Pancreas (tissue), 10 donors: ENCODE results near the gene KSR2. TPM values are rescaled to one million over a fixed set of nuclear protein-coding genes. Genes with fewer than 3 reads are reported as not detected.

Source experiments
- ATAC-seq, 4 donors: fragments of 200-7000 bp; cut with Tn5 transposase; one replicate each; pipeline versions ENCODE4 v1.8.0 to v1.9.1; 2020; ENCODE audit warnings: mild to moderate bottlenecking in 4 of 4, moderate library complexity in 4 of 4
- DNase-seq, 6 donors: peaks; one replicate each; pipeline ENCODE4 v3.0.0-alpha.2; 2020
- FAIRE-seq: peaks from 2 replicates; lab custom pipeline; 2012; peaks lifted over from hg19 to GRCh38; lab: Jason Lieb, UNC
- H3K27ac ChIP-seq, 4 donors: fragments of 200-600 bp; sonication (generic); 1 replicate in 3 of 4; 2 replicates in 1 of 4; pipeline versions ENCODE4 v1.5.0 to v1.8.0; 2020
- H3K27me3 ChIP-seq, 4 donors: fragments of 200-600 bp; one replicate each; pipeline ENCODE4 v1.8.0; 2021
- H3K36me3 ChIP-seq, 3 donors: fragments of 200-600 bp; sonication (generic) in 1 of 3; one replicate each; pipeline versions ENCODE4 v1.5.0 to v1.8.0; 2020 to 2021
- H3K4me1 ChIP-seq, 3 donors: fragments of 200-600 bp; one replicate each; pipeline ENCODE4 v1.8.0; 2021
- H3K4me3 ChIP-seq, 4 donors: fragments of 200-600 bp; sonication (generic) in 2 of 4; one replicate each; pipeline versions ENCODE4 v1.5.0 to v1.8.0; 2020 to 2021
- H3K9me3 ChIP-seq, 4 donors: fragments of 200-600 bp; one replicate each; pipeline ENCODE4 v1.8.0; 2021
- CTCF ChIP-seq, 4 donors: fragments of 200-600 bp; sonication (generic) in 3 of 4; IDR thresholded peaks; one replicate each; pipeline versions ENCODE4 v1.5.0 to v1.8.0; 2021; ENCODE audit warnings: antibody characterized with exemption in 4 of 4
- WGBS, 2 donors: extraction: QIAGEN DNeasy Blood & Tissue Kit; methylation state at CpG; one replicate each; pipeline ENCODE4 v1.1.7; 2013; 5-methylcytosine and 5-hydroxymethylcytosine counted together
- intact Hi-C, 3 donors: fragments of 100-400 bp; cut with DNase I; formaldehyde crosslinking; loops; one replicate each; pipeline versions ENCODE4 v1.11.1 to v1.14.2; 2022
- polyA plus RNA-seq, 2 donors: library from polyadenylated mRNA; stranded (reverse); fragments of 200-250 nt; gene quantifications; one replicate each; pipeline ENCODE4 v1.2.3, GENCODE V29; 2013
- total RNA-seq, 6 donors: library from RNA; stranded (reverse); fragmentation: NEBNext Ultra II Directional in 4 of 6; extraction: Animal tissue kit (Norgen Biotek cat#: 25700) in 4 of 6; gene quantifications; one replicate each; pipeline versions ENCODE4 v1.2.1 to v1.2.4, GENCODE V29; 2021 to 2023
- donor health status: healthy with polysubstance abuse.
- donor health status: DM: no; HTN: no; CAD: no; lungs with moderate emphysema.
- donor health status: DM: no; HTN: no; CAD: no.
- donor health status: control.
- donor health status: control.
- donor health status: Bipolar disorder and iron deficiency.
- donor health status: DM: yes; HTN: yes; CAD: no.
- donor health status: DM: no; HTN: no; CAD: no.
- donor health status: DM: no; HTN: no; CAD: no.
- donor health status: DM: yes; HTN: yes; CAD: no.

The KSR2 gene
- total and polyA plus RNA-seq, 8 donors = 0.68 to 1.8 (median 1.3) TPM

- no peak for DNase-seq
- no peak for ATAC-seq
- no peaks in the 10 kb centered on the region for H3K36me3 ChIP-seq
- H3K4me3 ChIP-seq = no peak overlapping the region
- intact Hi-C loops = no loop called here
- H3K4me1 ChIP-seq = no peaks in the 10 kb centered on the region
- no peak for FAIRE-seq
- no peaks in the 10 kb centered on the region for H3K27me3 ChIP-seq
- H3K27ac ChIP-seq = no peak overlapping the region
- no peak for TF ChIP-seq CTCF (IDR thresholded peaks at IDR 0.05)
- 92 to 94% methylated on average over 4 of the region's 4 CpGs for WGBS, 2 donors
- H3K9me3 ChIP-seq = no peaks in the 10 kb centered on the region
These were observed 1.5 kb upstream of the KSR2 start for GRCh38 chr12:117970334-117970733.

- intact Hi-C loops = no loop called here
- DNase-seq (no peak), FAIRE-seq (no peak), ATAC-seq (peak in 1 of 4 donors; percentile 1)
- peak overlapping the region; percentile 60 to 74 (median 73) for H3K27ac ChIP-seq
- WGBS, 2 donors = 2 to 4% methylated on average over 9 to 10 of the region's 10 CpGs
- H3K4me3 ChIP-seq = peak overlapping the region; percentile 49 to 66 (median 51)
- H3K36me3 ChIP-seq = no peaks in the 10 kb centered on the region
- no peak for TF ChIP-seq CTCF (IDR thresholded peaks at IDR 0.05)
- H3K27me3 ChIP-seq = no peaks in the 10 kb centered on the region
- no peaks in the 10 kb centered on the region for H3K9me3 ChIP-seq
- H3K4me1 ChIP-seq = no peaks in the 10 kb centered on the region
These were observed 520 bp downstream of the KSR2 start for GRCh38 chr12:117968151-117968789.

GRCh38 chr12:117967512-117967911 is 1.3 kb downstream of the KSR2 start:
- no peak overlapping the region for H3K27ac ChIP-seq
- no peaks in the 10 kb centered on the region for H3K27me3 ChIP-seq
- ATAC-seq (no peak), FAIRE-seq (no peak), DNase-seq (no peak)
- intact Hi-C loops = no loop called here
- H3K4me1 ChIP-seq = no peaks in the 10 kb centered on the region
- no peaks in the 10 kb centered on the region for H3K36me3 ChIP-seq
- no peak overlapping the region for H3K4me3 ChIP-seq
- no peak for TF ChIP-seq CTCF (IDR thresholded peaks at IDR 0.05)
- no peaks in the 10 kb centered on the region for H3K9me3 ChIP-seq
- WGBS, 2 donors = 45 to 52% methylated on average over 12 of the region's 12 CpGs

- intact Hi-C loops = no loop called here
- no peak for FAIRE-seq
- Histone ChIP-seq H3K27ac (no peak overlapping the region), H3K9me3 (no peaks in the 10 kb centered on the region), H3K27me3 (no peaks in the 10 kb centered on the region), H3K36me3 (no peaks in the 10 kb centered on the region), H3K4me1 (no peaks in the 10 kb centered on the region), H3K4me3 (no peak overlapping the region)
- ATAC-seq = no peak
- no peak for TF ChIP-seq CTCF (IDR thresholded peaks at IDR 0.05)
- no peak for DNase-seq
- 46 to 51% methylated on average over 4 of the region's 4 CpGs for WGBS, 2 donors
These were observed 1.7 kb downstream of the KSR2 start for GRCh38 chr12:117967043-117967442.

- FAIRE-seq (no peak), ATAC-seq (no peak), DNase-seq (no peak)
- Histone ChIP-seq H3K27ac (no peak overlapping the region), H3K4me1 (no peaks in the 10 kb centered on the region), H3K9me3 (no peaks in the 10 kb centered on the region), H3K36me3 (no peaks in the 10 kb centered on the region), H3K27me3 (no peaks in the 10 kb centered on the region), H3K4me3 (no peak overlapping the region)
- WGBS, 2 donors = 37 to 49% methylated on average over 9 of the region's 9 CpGs
- TF ChIP-seq CTCF (IDR thresholded peaks at IDR 0.05) = no peak
- intact Hi-C loops = no loop called here
These were observed 2.3 kb downstream of the KSR2 start for GRCh38 chr12:117966511-117966910.
